MM.1S (cell line): ENCODE data around the gene NFX1.

Experiments
- DNase-seq: peaks from one replicate; pipeline ENCODE4 v3.0.0-alpha.2; 2015
- H2AFZ ChIP-seq: fragments of 300-600 bp; sonication (generic); 2 replicates; pipeline ENCODE4 v1.6.0; 2016; ENCODE audit warnings: antibody characterized with exemption, low read length
- H3F3A ChIP-seq: fragments of 300-600 bp; sonication (generic); 2 replicates; pipeline ENCODE4 v1.6.1; 2016; ENCODE audit warnings: mild to moderate bottlenecking, antibody characterized with exemption, low read length, moderate library complexity, mixed read lengths; ENCODE audit not compliant: insufficient read depth
- H3K27ac ChIP-seq: fragments of 300-600 bp; sonication (generic); 2 replicates; pipeline ENCODE4 v1.5.1; 2016; ENCODE audit warnings: mild to moderate bottlenecking, low read length
- H3K27me3 ChIP-seq: fragments of 300-600 bp; sonication (generic); replicated peaks from 2 replicates; pipeline ENCODE4 v1.6.0; 2016; ENCODE audit warnings: low read length; ENCODE audit not compliant: insufficient read depth
- H3K36me3 ChIP-seq: fragments of 300-600 bp; sonication (generic); replicated peaks from 2 replicates; pipeline ENCODE4 v1.6.1; 2016; ENCODE audit warnings: mild to moderate bottlenecking, low read length, mixed read lengths; ENCODE audit not compliant: insufficient read depth
- H3K4me1 ChIP-seq: fragments of 300-600 bp; sonication (generic); 2 replicates; pipeline ENCODE4 v1.6.1; 2016; ENCODE audit warnings: low read length, mixed read lengths
- H3K4me2 ChIP-seq: fragments of 300-600 bp; sonication (generic); 2 replicates; pipeline ENCODE4 v1.6.0; 2016; ENCODE audit warnings: low read depth, low read length
- H3K4me3 ChIP-seq: fragments of 300-600 bp; sonication (generic); 2 replicates; pipeline ENCODE4 v1.5.1; 2016; ENCODE audit warnings: low read length, mixed read lengths
- H3K79me2 ChIP-seq: fragments of 300-600 bp; sonication (generic); 2 replicates; pipeline ENCODE4 v1.6.1; 2016; ENCODE audit warnings: mixed run types, low read length, mixed read lengths
- H3K9ac ChIP-seq: fragments of 300-600 bp; sonication (generic); 2 replicates; pipeline ENCODE4 v1.6.1; 2016; ENCODE audit warnings: low read length, mixed read lengths
- H3K9me2 ChIP-seq: fragments of 300-600 bp; sonication (generic); replicated peaks from 2 replicates; pipeline ENCODE4 v1.6.1; 2016; ENCODE audit warnings: mild to moderate bottlenecking, low read length, mixed read lengths; ENCODE audit not compliant: insufficient read depth
- H3K9me3 ChIP-seq: fragments of 300-600 bp; sonication (generic); replicated peaks from 2 replicates; pipeline ENCODE4 v1.6.1; 2016; ENCODE audit warnings: mild to moderate bottlenecking, low read length, mixed read lengths; ENCODE audit not compliant: insufficient read depth
- H4K20me1 ChIP-seq: fragments of 300-600 bp; sonication (generic); 2 replicates; pipeline ENCODE4 v1.6.1; 2016; ENCODE audit warnings: mild to moderate bottlenecking, low read length, moderate library complexity, mixed read lengths; ENCODE audit not compliant: insufficient read depth
- EZH2 ChIP-seq: fragments of 300-600 bp; sonication (generic); optimal IDR thresholded peaks from 2 replicates; pipeline ENCODE3; 2017; ENCODE audit warnings: low read depth, mild to moderate bottlenecking, antibody characterized with exemption, low read length, mixed read lengths
- EZH2phosphoT487 ChIP-seq: fragments of 300-600 bp; sonication (generic); IDR thresholded peaks from 2 replicates; pipeline ENCODE4 v1.6.1; 2018; ENCODE audit warnings: antibody characterized with exemption, low read length
- TF ChIP-seq, protein P1 (sequence below): fragments of 300-600 bp; sonication (generic); IDR thresholded peaks from 2 replicates; pipeline ENCODE4 v1.5.1; 2016; ENCODE audit warnings: antibody characterized with exemption, low read length, mixed read lengths

Gene NFX1

DNA sequence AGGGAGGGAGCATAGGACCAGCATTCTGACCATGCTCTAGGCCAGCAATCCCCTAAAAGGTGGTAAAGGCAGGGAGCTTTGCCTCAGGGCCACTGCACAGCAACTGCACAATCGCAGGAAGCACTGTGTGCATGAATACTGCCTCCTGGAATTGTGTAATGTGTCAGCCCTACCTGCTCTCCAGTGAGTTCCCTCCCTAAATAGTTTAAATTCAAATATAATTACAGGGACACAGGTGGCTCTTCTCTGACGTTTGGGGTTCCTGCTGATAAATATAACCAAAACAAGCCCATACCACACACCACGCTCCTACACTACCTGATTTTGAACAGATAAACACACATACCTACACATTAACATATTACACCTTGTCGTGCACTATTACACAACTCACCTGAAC, 34.8 kb upstream of the NFX1 start:
- Histone ChIP-seq H3K4me1 (peaks cover 4% of the 10 kb centered on the region), H3K9me3 (no peaks in the 10 kb centered on the region), H3K27ac (no peak overlapping the region), H2AFZ (no peak overlapping the region), H3K79me2 (peaks cover 48% of the 10 kb centered on the region), H3K9ac (no peak overlapping the region), H3K9me2 (no peaks in the 10 kb centered on the region), H3K4me2 (no peak overlapping the region), H4K20me1 (peaks cover 3% of the 10 kb centered on the region; the same call in 1 of the 2 replicates), H3K36me3 (peaks cover 42% of the 10 kb centered on the region), H3K4me3 (no peak overlapping the region), H3K27me3 (no peaks in the 10 kb centered on the region), H3F3A (0 out of 2 replicates have a peak, but pooled peaks cover 5% of the 10 kb centered on the region)
- DNase-seq, result no peak
- TF ChIP-seq EZH2phosphoT487 (no peak), EZH2 (no peak)
- TF ChIP-seq, protein P1, sequence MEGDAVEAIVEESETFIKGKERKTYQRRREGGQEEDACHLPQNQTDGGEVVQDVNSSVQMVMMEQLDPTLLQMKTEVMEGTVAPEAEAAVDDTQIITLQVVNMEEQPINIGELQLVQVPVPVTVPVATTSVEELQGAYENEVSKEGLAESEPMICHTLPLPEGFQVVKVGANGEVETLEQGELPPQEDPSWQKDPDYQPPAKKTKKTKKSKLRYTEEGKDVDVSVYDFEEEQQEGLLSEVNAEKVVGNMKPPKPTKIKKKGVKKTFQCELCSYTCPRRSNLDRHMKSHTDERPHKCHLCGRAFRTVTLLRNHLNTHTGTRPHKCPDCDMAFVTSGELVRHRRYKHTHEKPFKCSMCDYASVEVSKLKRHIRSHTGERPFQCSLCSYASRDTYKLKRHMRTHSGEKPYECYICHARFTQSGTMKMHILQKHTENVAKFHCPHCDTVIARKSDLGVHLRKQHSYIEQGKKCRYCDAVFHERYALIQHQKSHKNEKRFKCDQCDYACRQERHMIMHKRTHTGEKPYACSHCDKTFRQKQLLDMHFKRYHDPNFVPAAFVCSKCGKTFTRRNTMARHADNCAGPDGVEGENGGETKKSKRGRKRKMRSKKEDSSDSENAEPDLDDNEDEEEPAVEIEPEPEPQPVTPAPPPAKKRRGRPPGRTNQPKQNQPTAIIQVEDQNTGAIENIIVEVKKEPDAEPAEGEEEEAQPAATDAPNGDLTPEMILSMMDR, result no peak

DNA sequence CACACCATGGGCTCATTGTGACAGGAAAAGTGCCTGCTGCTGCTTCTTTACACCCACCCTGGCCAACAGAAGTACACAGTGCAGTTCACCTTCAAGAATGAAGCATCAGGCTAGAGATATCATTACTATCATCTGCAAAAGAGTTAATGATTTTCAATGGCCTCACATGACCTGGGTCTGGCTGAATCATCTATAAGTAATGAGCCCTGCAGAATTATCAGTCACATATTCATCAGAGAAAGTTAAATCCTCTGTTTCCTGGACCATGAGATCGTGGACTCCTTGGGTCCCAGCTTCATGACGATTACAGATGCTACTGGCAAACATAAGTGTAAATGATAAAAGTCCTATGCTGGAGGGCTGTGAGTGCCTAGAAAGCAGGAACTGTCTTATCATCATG, 34.1 kb upstream of the NFX1 start:
- H3K27ac ChIP-seq, result no peak overlapping the region
- DNase-seq, result no peak
- peaks cover 3% of the 10 kb centered on the region; the same call in 1 of the 2 replicates for H4K20me1 ChIP-seq
- peaks cover 50% of the 10 kb centered on the region for H3K36me3 ChIP-seq
- H3K79me2 ChIP-seq, result peaks cover 56% of the 10 kb centered on the region
- H3K9me3 ChIP-seq, result no peaks in the 10 kb centered on the region
- H3K9me2 ChIP-seq, result no peaks in the 10 kb centered on the region
- H3K4me1 ChIP-seq, result no peaks in the 10 kb centered on the region; the same call in 1 of the 2 replicates
- no peak overlapping the region for H2AFZ ChIP-seq
- H3K4me3 ChIP-seq, result no peak overlapping the region
- TF ChIP-seq, protein P1, result no peak
- no peak for TF ChIP-seq EZH2phosphoT487
- TF ChIP-seq EZH2, result no peak
- no peaks in the 10 kb centered on the region for H3F3A ChIP-seq
- H3K27me3 ChIP-seq, result no peaks in the 10 kb centered on the region
- H3K9ac ChIP-seq, result no peak overlapping the region
- no peak overlapping the region for H3K4me2 ChIP-seq

DNA sequence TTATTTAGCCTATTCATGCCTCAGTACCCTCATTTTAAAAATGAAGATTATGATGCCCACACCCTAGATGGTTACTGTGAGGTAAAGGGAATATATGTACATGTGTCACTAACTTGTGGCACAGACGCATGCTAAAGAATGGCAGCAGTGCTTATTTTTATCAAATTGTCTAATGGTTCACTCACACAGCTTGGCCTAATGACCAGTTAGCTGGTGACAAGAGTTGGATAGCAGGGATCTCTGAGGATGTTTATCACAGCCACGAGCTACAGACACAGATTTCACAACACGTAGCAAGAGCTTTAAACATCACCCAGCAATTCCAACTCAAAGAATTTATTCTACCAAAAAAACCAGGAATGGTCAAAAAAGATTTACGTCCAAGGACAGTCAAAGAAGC, 33.0 kb upstream of the NFX1 start:
- Histone ChIP-seq H3K79me2 (peaks cover 65% of the 10 kb centered on the region), H3K9ac (no peak overlapping the region)
- TF ChIP-seq EZH2phosphoT487, result no peak
- TF ChIP-seq, protein P1, result no peak

More for the DNA sequence above, 33.0 kb upstream of the NFX1 start:
- no peaks in the 10 kb centered on the region for H3K9me2 ChIP-seq
- H3K9me3 ChIP-seq, result no peaks in the 10 kb centered on the region
- H3K4me2 ChIP-seq, result no peak overlapping the region
- no peak for DNase-seq
- H2AFZ ChIP-seq, result no peak overlapping the region
- H3K27me3 ChIP-seq, result no peaks in the 10 kb centered on the region
- peaks cover 3% of the 10 kb centered on the region; the same call in 1 of the 2 replicates for H4K20me1 ChIP-seq
- H3F3A ChIP-seq, result no peaks in the 10 kb centered on the region
- H3K27ac ChIP-seq, result no peak overlapping the region
- H3K4me3 ChIP-seq, result no peak overlapping the region
- H3K36me3 ChIP-seq, result peaks cover 56% of the 10 kb centered on the region
- no peaks in the 10 kb centered on the region for H3K4me1 ChIP-seq
